ENCODE data around the gene PMEPA1. TPM values are rescaled to one million over a fixed set of nuclear protein-coding genes. Genes with fewer than 3 reads are reported as not detected.
A peak's percentile ranks its signal among the peaks of the same experiment; 100 is the strongest.

The PMEPA1 gene
- total RNA-seq, 1 donor from 2014 or later, result 39.9 TPM

- no peaks in the 10 kb centered on the region for H3K27me3 Mint-ChIP-seq (ENCODE audit: low read depth)
- H3K9me3 Mint-ChIP-seq, result no peaks in the 10 kb centered on the region
- peaks cover 12% of the 10 kb centered on the region for H3K4me1 Mint-ChIP-seq
Measured at GRCh38 chr20:57666834-57667157, 43.0 kb downstream of the PMEPA1 start.

GRCh38 chr20:57666106-57666833 is 43.5 kb downstream of the PMEPA1 start:
- DNase-seq (ENCODE audit: low spot score in 2 of 2, unreplicated experiment in 2 of 2), result no peak
- H3K36me3 Mint-ChIP-seq, result no peaks in the 10 kb centered on the region
- H3K4me1 Mint-ChIP-seq, result peaks cover 11% of the 10 kb centered on the region
- no peak for TF ChIP-seq CTCF (IDR thresholded peaks at IDR 0.05; ENCODE audit: unreplicated experiment)
- no peaks in the 10 kb centered on the region for H3K27me3 Mint-ChIP-seq (ENCODE audit: low read depth)
- peak overlapping the region; percentile 30 for H3K27ac Mint-ChIP-seq
- no peak overlapping the region for H3K4me3 Mint-ChIP-seq
- no peaks in the 10 kb centered on the region for H3K9me3 Mint-ChIP-seq

More at GRCh38 chr20:57666834-57667157, 43.0 kb downstream of the PMEPA1 start:
- TF ChIP-seq CTCF (IDR thresholded peaks at IDR 0.05; ENCODE audit: unreplicated experiment), result no peak
- Mint-ChIP-seq H3K27ac (peak overlapping the region; percentile 30), H3K4me3 (no peak overlapping the region), H3K36me3 (no peaks in the 10 kb centered on the region)
- DNase-seq (ENCODE audit: low spot score in 2 of 2, unreplicated experiment in 2 of 2), result no peak

- H3K4me3 Mint-ChIP-seq, result no peak overlapping the region
- H3K27ac Mint-ChIP-seq, result no peak overlapping the region
- H3K4me1 Mint-ChIP-seq, result peaks cover 10% of the 10 kb centered on the region
Measured at GRCh38 chr20:57665589-57665971, 44.2 kb downstream of the PMEPA1 start.

GRCh38 chr20:57664924-57665588 is 44.8 kb downstream of the PMEPA1 start:
- DNase-seq (ENCODE audit: low spot score in 2 of 2, unreplicated experiment in 2 of 2), result no peak
- no peak for TF ChIP-seq CTCF (IDR thresholded peaks at IDR 0.05; ENCODE audit: unreplicated experiment)
- no peaks in the 10 kb centered on the region for H3K36me3 Mint-ChIP-seq
- H3K4me1 Mint-ChIP-seq, result peaks cover 7% of the 10 kb centered on the region
- no peak overlapping the region for H3K27ac Mint-ChIP-seq
- H3K4me3 Mint-ChIP-seq, result no peak overlapping the region
- H3K9me3 Mint-ChIP-seq, result no peaks in the 10 kb centered on the region
- H3K27me3 Mint-ChIP-seq (ENCODE audit: low read depth), result no peaks in the 10 kb centered on the region

More at GRCh38 chr20:57665589-57665971, 44.2 kb downstream of the PMEPA1 start:
- Mint-ChIP-seq H3K9me3 (no peaks in the 10 kb centered on the region), H3K36me3 (no peaks in the 10 kb centered on the region), H3K27me3 (ENCODE audit: low read depth) (no peaks in the 10 kb centered on the region)
- DNase-seq (ENCODE audit: low spot score in 2 of 2, unreplicated experiment in 2 of 2), result no peak
- no peak for TF ChIP-seq CTCF (IDR thresholded peaks at IDR 0.05; ENCODE audit: unreplicated experiment)

GRCh38 chr20:57664476-57664875 is 45.3 kb downstream of the PMEPA1 start:
- no peaks in the 10 kb centered on the region for H3K27me3 Mint-ChIP-seq (ENCODE audit: low read depth)
- no peak overlapping the region for H3K27ac Mint-ChIP-seq
- DNase-seq (ENCODE audit: low spot score in 2 of 2, unreplicated experiment in 2 of 2), result no peak
- H3K36me3 Mint-ChIP-seq, result no peaks in the 10 kb centered on the region
- TF ChIP-seq CTCF (IDR thresholded peaks at IDR 0.05; ENCODE audit: unreplicated experiment), result no peak
- H3K4me1 Mint-ChIP-seq, result peaks cover 7% of the 10 kb centered on the region
- no peak overlapping the region for H3K4me3 Mint-ChIP-seq
- H3K9me3 Mint-ChIP-seq, result no peaks in the 10 kb centered on the region
